Mesothelial cell of epicardium (in vitro differentiated cells): ENCODE results near the gene JMJD7. TPM values are rescaled to one million over a fixed set of nuclear protein-coding genes. Genes with fewer than 3 reads are reported as not detected.

Experiments
- DNase-seq, 2 experiments: peaks; one replicate each; pipeline ENCODE4 v3.0.0; 2021; ENCODE audit warnings: low spot score in 2 of 2; ENCODE audit not compliant: unreplicated experiment in 2 of 2
- H3K27ac Mint-ChIP-seq: 2 replicates; pipeline ENCODE4 v1.8.0; 2021; ENCODE audit warnings: mixed read lengths
- H3K27me3 Mint-ChIP-seq: 2 replicates; pipeline ENCODE4 v1.8.0; 2021; ENCODE audit warnings: low read depth, mixed read lengths
- H3K36me3 Mint-ChIP-seq: 2 replicates; pipeline ENCODE4 v1.8.0; 2021; ENCODE audit warnings: mixed read lengths
- H3K4me1 Mint-ChIP-seq: 2 replicates; pipeline ENCODE4 v1.8.0; 2021; ENCODE audit warnings: mixed read lengths
- H3K4me3 Mint-ChIP-seq: 2 replicates; pipeline ENCODE4 v1.8.0; 2021; ENCODE audit warnings: mild to moderate bottlenecking, moderate library complexity, mixed read lengths
- H3K9me3 Mint-ChIP-seq: 2 replicates; pipeline ENCODE4 v1.8.0; 2021; ENCODE audit warnings: mixed read lengths
- total RNA-seq: library from RNA; stranded (reverse); gene quantifications from 3 replicates; pipeline ENCODE4 v1.2.1, GENCODE V29; 2021
- TF ChIP-seq, protein P1 (sequence below): fragments of 200-600 bp; sonication (generic); IDR thresholded peaks from one replicate; pipeline ENCODE4 v1.5.0; 2021; ENCODE audit warnings: antibody characterized with exemption; ENCODE audit not compliant: unreplicated experiment

Gene JMJD7
- total RNA-seq, 1 donor from 2014 or later, result 27.6 TPM

- no peaks in the 10 kb centered on the region for H3K9me3 Mint-ChIP-seq
- TF ChIP-seq, protein P1, sequence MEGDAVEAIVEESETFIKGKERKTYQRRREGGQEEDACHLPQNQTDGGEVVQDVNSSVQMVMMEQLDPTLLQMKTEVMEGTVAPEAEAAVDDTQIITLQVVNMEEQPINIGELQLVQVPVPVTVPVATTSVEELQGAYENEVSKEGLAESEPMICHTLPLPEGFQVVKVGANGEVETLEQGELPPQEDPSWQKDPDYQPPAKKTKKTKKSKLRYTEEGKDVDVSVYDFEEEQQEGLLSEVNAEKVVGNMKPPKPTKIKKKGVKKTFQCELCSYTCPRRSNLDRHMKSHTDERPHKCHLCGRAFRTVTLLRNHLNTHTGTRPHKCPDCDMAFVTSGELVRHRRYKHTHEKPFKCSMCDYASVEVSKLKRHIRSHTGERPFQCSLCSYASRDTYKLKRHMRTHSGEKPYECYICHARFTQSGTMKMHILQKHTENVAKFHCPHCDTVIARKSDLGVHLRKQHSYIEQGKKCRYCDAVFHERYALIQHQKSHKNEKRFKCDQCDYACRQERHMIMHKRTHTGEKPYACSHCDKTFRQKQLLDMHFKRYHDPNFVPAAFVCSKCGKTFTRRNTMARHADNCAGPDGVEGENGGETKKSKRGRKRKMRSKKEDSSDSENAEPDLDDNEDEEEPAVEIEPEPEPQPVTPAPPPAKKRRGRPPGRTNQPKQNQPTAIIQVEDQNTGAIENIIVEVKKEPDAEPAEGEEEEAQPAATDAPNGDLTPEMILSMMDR, result no peak
- H3K4me1 Mint-ChIP-seq, result peaks cover 30% of the 10 kb centered on the region
- no peaks in the 10 kb centered on the region for H3K27me3 Mint-ChIP-seq
- DNase-seq, result no peak
- H3K36me3 Mint-ChIP-seq, result no peaks in the 10 kb centered on the region
- H3K27ac Mint-ChIP-seq, result no peak overlapping the region
- H3K4me3 Mint-ChIP-seq, result no peak overlapping the region
Observed at GRCh38 chr15:41782371-41783282, 45.3 kb upstream of the JMJD7 start.

DNA sequence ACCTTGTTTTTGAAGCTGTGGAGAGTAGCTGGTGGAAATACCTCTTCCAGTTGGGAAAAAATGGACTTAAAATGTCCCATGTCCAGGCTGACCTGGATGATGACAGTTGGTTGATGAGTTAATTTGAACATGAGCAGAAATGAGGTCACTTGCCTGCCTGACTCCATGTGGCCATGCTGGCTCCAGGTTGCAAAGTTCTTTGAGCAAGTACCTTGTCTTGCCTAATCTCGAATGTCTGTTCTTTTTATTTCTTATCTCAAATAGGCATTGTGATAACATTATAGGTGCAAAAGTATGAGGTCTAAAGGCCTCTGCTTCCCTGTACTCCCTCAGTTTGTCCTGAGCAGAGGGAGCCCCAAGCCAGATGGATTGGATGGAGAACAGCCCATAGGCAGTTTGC, 44.6 kb upstream of the JMJD7 start:
- Mint-ChIP-seq H3K27ac (no peak overlapping the region), H3K36me3 (no peaks in the 10 kb centered on the region), H3K9me3 (no peaks in the 10 kb centered on the region), H3K4me3 (no peak overlapping the region), H3K27me3 (no peaks in the 10 kb centered on the region), H3K4me1 (peaks cover 26% of the 10 kb centered on the region)
- TF ChIP-seq, protein P1, result no peak
- no peak for DNase-seq

- H3K4me1 Mint-ChIP-seq, result peaks cover 37% of the 10 kb centered on the region
- no peaks in the 10 kb centered on the region for H3K36me3 Mint-ChIP-seq
- H3K9me3 Mint-ChIP-seq, result no peaks in the 10 kb centered on the region
- peak overlapping the region; percentile 10 for H3K27ac Mint-ChIP-seq
- H3K27me3 Mint-ChIP-seq, result no peaks in the 10 kb centered on the region
- TF ChIP-seq, protein P1, result no peak
- no peak overlapping the region for H3K4me3 Mint-ChIP-seq
- no peak for DNase-seq
Observed at GRCh38 chr15:41788262-41788661, 39.6 kb upstream of the JMJD7 start.

DNA sequence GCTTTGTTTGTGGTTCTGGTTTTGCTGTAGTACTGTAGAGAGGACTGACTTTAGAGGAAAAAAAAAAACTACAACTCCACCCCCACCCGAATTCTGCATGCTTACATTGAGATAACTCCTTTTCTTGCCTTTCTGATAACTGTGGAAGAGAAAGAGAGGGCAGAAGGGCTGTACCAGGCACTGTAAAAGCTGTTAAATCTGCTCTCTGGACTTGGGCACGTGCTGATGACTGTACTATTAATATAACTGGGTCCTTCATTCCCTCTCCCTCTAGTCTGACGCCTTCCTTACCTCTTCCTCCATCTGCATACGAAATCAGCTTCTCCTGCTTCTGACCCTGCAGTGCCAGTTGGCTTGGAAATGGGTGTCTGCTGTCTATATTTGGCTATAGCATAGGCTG, 38.7 kb upstream of the JMJD7 start:
- no peaks in the 10 kb centered on the region for H3K9me3 Mint-ChIP-seq

GRCh38 chr15:41789662-41790061, 38.2 kb upstream of the JMJD7 start:
- Mint-ChIP-seq H3K4me1 (peaks cover 45% of the 10 kb centered on the region), H3K27me3 (no peaks in the 10 kb centered on the region), H3K27ac (no peak overlapping the region), H3K4me3 (no peak overlapping the region), H3K9me3 (no peaks in the 10 kb centered on the region), H3K36me3 (no peaks in the 10 kb centered on the region)
- TF ChIP-seq, protein P1, result no peak
- no peak for DNase-seq

More for the DNA sequence above, 38.7 kb upstream of the JMJD7 start:
- no peak overlapping the region for H3K4me3 Mint-ChIP-seq
- no peaks in the 10 kb centered on the region for H3K36me3 Mint-ChIP-seq
- H3K27me3 Mint-ChIP-seq, result no peaks in the 10 kb centered on the region
- TF ChIP-seq, protein P1, result no peak
- peak overlapping the region; percentile 1 for H3K27ac Mint-ChIP-seq
- DNase-seq, result no peak
- H3K4me1 Mint-ChIP-seq, result peaks cover 45% of the 10 kb centered on the region
